ENCODE results near the gene LAMA4.

DNA sequence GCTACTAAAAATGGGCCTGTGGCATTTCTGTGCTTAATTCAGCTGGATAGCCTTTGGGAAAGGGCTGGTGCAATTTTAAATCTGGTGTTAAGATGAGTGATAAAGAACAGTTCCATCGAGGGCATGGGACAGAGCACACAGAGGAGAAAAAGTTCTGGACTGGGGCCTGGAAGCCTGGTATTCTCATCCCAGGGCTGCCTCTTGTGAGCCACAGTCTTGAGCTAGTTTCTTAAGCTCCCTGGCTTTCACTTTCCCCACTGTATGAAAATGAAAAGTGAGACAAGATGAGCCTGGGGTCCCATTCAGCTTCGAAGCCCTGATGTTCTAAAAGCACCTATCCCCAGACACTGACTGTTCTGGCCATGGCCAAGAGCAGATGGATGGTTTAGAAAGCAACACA, 14.3 kb upstream of the LAMA4 start:
- TF ChIP-seq, protein P1, sequence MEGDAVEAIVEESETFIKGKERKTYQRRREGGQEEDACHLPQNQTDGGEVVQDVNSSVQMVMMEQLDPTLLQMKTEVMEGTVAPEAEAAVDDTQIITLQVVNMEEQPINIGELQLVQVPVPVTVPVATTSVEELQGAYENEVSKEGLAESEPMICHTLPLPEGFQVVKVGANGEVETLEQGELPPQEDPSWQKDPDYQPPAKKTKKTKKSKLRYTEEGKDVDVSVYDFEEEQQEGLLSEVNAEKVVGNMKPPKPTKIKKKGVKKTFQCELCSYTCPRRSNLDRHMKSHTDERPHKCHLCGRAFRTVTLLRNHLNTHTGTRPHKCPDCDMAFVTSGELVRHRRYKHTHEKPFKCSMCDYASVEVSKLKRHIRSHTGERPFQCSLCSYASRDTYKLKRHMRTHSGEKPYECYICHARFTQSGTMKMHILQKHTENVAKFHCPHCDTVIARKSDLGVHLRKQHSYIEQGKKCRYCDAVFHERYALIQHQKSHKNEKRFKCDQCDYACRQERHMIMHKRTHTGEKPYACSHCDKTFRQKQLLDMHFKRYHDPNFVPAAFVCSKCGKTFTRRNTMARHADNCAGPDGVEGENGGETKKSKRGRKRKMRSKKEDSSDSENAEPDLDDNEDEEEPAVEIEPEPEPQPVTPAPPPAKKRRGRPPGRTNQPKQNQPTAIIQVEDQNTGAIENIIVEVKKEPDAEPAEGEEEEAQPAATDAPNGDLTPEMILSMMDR (IDR thresholded peaks at IDR 0.05), result no peak
- TF ChIP-seq POLR2A (IDR thresholded peaks at IDR 0.05), result no peak
